Occipital lobe (tissue), 2 donors: Measurements from ENCODE around the gene BNC2. TPM values are rescaled to one million over a fixed set of nuclear protein-coding genes. Genes with fewer than 3 reads are reported as not detected.

Source experiments
- DNase-seq: peaks from one replicate; lab custom pipeline; 2025; lab: John Stamatoyannopoulos, UW
- total RNA-seq: library from RNA; depleted of rRNA; stranded (reverse); fragments of >200 nt; gene quantifications from one replicate; pipeline ENCODE4 v1.2.3, GENCODE V29; 2014

Gene BNC2
- total RNA-seq, 1 donor from 2014 or later: 1.6 TPM

DNA sequence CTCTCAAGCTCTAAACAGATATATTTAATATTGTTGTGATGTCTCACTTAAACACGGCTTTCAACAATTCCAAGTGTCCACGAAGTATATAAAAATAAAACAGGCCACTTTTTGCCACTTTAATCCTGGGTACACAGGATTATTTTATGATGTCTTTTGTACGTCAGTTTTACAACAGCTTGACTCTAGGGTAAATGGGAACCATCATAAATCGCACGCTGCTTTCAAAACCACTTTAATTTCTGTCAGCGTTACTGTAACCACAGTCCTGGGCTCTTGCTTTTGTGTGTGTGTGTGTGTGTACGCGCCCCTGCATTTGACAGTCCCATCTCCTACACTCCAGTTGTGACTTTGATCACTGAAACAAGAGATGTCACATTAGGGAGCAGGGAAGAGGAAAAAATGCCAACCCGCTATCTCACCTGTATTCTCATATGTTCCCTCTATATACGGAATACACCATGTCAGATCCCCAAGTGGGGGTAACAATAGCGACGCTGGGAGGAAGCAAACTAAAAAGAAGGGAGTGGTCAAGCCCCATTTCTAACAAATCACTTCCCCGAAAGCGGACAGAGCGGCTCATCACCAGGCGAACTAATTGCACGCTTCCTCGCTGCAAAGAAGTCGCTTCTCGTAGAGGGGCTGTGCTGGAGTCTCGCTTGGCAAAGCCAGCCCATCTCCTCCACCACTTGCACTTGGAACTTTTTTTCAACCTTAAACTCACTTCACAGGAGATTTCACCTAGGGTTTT lies 1.2 kb downstream of the BNC2 start:
- DNase-seq: no peak

DNA sequence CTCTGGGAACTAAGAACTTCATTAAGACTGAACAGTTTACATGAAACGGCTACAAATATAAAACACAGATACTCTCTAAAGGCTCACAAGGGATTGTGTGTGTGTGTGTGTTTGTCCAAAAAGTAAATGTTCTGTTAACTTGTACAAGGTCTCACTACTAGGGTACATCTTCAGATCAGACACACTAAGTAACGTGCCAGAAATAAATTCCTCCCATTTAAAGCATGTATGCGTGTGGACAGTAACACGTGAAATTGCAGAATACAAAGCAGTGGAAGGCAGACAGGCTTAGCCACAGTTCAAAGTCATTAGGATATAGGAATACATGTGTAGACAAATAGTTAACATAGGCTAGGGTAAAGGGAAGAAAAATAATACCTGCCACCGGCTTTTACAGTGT lies 1.8 kb downstream of the BNC2 start:
- no peak for DNase-seq

DNA sequence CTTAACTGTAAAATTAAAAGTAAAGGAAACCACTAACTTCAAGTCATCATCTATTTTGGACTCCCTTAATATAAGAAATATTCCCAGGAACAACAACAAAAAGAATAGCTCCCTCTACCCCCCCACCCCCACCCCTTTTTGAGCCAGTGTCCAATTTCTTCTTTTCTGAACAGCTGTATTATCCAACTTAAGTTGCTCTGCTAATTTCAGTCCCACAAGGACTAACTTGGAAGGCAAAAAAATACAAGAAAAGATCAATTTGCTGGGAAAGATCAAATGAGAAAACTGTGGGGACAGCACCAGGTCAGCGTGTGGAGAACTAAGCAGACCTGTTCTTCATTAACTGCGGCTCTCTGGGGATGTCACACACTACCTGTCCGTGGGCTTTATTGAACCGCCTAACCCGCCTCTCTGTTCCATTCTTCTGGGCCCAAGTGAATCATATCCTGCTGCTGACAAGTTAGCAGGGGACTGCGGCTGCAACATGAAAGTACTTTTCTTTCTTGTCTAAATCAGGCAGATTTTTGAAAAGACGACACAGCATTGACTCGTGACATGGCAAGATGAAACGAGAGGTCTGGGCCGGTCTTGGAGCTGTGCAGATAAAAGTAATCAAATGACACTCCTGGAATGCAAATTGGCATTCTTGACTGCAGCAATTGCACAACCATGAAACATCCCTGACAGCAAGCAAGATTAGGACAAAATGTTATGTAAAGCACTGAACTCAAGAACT lies 2.7 kb downstream of the BNC2 start:
- no peak for DNase-seq

DNA sequence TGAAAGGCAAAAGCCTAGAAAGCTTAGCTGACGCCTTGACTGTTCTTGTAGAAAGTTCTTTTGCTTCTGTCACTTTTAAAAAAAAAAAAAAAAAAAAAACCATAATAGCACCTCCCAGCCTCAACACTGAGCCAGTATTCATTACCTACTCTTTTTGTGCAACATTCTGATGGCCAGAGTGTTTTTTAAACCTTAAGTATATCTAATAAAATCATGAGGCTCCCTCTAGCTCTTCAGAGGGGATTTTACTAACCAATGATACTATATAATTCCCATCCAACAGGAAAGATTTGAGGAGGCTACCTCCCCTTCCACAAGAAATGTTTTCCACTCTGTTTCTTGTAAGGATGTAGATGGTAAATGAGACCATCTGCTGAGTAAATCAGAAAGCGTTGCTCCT lies 3.9 kb downstream of the BNC2 start:
- no peak for DNase-seq

DNA sequence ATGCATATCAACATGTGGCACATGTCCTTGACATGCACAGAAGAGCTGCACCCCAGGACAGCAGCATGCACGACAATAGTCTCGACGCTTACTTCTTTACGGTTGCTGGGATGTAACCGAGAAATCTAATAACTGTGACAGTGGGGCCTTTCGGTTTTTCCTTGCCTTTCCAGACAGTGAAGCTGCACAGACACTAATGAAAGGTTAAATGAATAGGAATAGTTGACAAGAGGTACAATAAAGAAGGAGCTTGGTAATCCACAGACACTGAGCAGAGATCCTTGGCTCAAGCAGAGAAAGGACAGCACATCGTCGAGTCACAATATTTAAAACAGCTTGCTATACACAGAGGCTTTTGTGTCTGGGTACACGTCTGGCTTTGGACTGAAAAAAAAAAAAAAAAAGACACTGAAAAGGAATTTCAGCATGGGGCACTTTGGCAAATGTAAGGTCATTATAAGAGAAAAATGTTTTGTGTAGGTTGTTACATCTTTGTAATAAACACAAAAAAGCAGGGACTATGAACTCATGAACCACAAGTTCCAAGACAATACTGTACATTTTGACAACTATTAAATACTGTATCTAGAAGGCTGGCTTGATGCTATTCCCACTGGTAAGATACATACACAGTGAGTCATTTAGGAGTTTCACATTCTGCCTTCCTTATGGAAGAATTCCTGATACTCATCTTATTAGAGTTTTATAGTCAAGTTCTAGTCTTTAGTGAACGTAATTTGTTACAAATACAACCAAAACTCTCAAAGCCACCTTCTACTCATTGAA lies 5.6 kb downstream of the BNC2 start:
- DNase-seq: no peak

- no peak for DNase-seq
These were observed 22.3 kb downstream of the BNC2 start for GRCh38 chr9:16848179-16848578.

DNA sequence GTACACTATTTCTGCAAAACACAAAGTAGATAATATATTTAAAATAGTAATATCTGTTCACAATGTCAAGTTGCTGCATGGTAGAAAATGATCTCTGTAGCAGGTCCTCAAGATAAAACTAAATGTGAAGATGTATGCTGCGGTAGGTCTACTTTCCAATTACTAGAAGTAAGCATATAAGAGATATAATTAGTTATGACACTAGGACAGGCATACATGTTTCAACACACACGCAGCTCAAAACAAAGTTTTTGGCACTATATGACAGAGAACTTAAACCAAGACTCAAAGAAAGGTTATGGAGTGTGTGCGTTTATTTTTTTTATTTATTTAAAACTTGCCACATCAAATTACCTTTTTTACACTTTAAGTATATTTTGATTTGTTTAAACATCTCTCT lies 23.5 kb downstream of the BNC2 start:
- DNase-seq: no peak

DNA sequence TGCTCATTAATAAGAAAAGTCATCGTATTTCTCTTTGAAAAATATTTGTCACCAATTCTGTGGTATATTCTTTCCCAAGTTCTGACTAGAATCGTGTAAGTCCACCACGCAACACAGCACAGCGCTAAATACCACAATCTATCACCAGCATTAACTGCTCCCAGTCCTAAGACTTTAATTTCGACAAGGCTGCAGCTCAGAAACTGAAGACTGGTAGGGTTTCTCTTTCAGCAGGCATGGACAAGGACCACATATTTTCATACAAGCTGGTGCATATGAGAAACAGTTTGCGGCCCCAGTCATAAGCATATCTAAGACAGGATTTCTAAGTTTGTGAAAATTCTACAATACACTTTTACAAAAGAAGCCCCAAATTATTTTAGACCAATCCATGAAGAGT lies 24.1 kb downstream of the BNC2 start:
- no peak for DNase-seq

DNA sequence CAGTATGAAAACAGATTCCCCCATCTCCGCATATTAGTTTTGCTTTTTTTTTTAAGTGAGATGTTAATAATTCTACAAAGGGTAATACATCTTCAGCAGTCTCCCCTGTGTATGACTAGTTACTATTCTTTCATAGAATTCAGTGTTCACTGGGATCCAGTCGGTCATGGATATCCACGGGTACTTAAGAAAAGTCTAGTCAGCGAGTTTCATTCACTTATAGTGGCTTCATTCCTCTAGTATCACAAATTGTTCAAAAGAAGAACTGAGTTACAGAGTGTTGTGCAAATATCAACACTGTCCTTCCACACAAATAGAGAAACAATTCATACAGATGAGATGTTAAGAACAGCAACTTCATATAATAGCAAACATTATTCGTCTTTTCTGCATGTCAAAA lies 35.7 kb downstream of the BNC2 start:
- DNase-seq: no peak

GRCh38 chr9:16833296-16833835 lies 37.1 kb downstream of the BNC2 start:
- no peak for DNase-seq

GRCh38 chr9:16832101-16832500 lies 38.4 kb downstream of the BNC2 start:
- no peak for DNase-seq

DNA sequence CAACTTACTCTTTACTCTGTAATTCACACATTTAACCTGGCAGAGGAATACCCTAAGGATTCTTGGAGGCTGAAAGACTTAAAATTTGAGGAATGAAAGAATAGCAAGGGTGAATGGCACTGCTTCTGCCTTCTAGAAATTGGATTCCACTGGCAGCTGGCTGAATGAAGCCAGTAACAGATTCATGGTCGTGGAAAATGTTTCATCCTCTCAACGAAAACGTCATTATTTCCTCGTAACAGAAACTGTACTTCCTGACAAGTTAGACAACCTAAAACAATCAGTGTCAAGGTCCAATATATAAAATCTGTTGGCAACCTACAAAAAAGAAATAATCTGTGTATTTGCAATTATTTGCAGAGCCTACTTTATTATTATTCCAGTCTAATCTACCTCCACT lies 39.7 kb downstream of the BNC2 start:
- no peak for DNase-seq

DNA sequence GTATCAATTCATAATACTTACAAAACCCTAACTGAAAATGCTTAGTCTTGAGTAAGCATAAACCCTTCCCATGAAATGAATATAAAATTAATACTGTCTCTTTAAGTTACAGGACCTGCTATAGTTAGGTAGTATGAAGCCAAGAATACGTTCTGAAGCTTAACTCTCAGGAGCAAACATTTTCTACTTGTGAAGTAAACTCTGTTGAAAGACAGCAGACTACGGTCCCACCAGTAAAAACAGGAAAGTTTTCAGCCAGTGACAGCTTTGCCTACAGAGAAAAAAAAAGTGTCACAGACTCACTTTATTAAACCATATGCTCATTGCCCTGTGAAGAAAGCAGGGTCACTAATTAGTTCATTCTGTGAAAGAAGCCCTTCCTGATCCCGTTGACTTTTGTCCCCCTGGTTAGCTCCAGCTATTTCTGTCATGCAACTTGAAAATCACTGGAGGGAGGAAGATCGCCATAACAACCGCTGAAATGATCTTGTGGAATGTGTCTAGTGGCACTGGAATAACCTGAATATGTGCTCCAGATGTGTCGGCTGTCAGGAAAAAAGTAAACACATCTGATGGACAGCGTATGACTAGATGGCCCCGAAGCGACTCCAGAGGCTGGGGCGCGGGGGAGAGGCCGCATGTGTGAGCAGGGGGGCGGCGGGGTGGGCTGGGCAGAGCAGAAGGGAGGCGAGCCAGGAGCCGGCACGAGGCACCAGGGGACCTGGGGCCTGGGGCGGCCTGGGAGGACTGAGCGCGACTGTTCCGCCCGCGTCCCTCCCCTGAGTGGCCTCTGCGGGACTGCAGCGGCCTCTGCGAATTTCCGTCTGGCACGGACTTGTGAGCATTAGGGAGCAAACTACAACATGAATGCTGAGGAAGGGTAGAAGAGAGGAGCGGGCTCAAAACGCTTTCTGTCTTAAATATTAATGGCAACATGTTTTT lies 41.9 kb downstream of the BNC2 start:
- no peak for DNase-seq

GRCh38 chr9:16825971-16826625 lies 44.4 kb downstream of the BNC2 start:
- no peak for DNase-seq

DNA sequence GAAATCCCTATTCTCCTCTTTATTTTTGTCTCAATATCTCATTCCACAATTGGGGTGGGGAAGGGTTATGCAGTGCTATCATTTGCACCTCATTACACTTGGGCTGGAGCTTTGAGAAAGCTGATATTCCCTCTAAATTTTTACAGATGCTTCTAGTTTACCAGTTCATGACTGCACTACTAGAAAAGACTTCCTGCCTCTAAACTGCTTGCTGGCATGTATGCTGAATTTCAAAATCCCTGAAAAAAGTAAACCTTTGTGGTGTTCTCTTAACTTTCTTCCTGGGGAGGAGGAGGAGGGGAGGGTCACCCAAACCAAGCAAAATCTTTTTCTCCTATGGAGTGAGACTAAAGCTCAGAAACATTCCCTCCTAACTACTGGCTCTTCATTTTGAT lies 45.1 kb downstream of the BNC2 start:
- DNase-seq: no peak

- DNase-seq: no peak
These were observed 45.7 kb downstream of the BNC2 start for GRCh38 chr9:16824545-16825330.

DNA sequence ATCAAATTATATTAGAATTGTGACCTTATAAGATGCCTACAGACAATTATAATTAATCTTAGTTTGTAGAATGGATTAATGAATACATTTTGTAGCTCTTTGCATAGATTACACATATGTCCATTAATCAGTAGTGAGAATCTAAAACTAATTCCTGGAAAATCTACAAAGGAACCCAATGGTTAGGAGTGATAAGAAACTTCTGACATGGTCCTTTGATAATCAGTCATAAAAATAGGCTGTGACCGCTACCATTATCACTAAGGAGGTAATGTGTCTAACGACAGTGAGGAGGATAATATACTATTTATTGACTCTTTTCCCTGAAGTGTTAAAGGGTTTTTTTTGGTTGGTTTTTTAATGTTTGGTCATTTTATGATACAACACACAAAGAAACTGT lies 46.6 kb downstream of the BNC2 start:
- no peak for DNase-seq

GRCh38 chr9:16821344-16821743 lies 49.1 kb downstream of the BNC2 start:
- DNase-seq: no peak

DNA sequence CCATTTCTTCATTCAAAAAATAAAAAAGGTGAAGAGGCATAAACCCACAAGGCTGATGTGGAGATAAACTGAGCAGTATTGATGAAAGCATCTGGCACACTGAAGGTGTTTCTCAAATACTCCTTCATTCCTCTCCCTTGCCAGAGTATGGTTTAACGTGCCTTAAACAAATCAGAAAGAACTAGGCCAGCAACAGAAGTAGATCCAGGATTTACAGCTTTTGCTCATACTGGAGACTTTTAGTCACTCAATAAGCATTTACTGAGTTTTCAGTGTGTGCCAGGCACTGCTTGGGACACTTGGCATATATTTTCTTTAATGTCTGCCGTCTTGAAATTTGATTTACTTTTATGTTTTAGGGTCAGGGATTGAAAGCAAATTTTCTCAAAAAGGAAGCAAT lies 53.0 kb downstream of the BNC2 start:
- no peak for DNase-seq

DNA sequence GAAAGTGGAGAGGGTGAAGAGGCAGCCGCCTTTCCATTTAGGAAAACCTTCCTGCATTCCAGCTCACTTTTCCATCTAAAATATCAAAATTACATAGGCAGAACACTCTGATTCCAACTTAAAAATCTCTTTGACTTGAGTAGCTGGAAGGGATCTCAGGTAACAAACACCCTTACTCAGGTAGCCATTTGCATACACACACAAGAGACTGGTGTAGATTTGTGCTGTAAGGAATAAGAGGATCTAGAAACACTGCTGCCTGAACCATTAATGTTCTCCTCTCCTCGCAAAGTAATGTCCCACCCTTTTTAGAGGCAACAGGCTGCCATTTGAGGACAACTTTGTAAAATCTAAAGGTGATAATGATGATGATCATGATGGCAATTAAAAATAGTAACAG lies 53.5 kb downstream of the BNC2 start:
- no peak for DNase-seq
